Motor neuron (in vitro differentiated cells): ENCODE measurements around the gene RYR3. TPM values are rescaled to one million over a fixed set of nuclear protein-coding genes. Genes with fewer than 3 reads are reported as not detected.
A peak's percentile ranks its signal among the peaks of the same experiment; 100 is the strongest.

ENCODE experiments used
- ATAC-seq, 8 experiments: fragments of 200-7000 bp; cut with Tn5 transposase; replicated peaks in 6 of 8; 2 replicates each; pipeline ENCODE4 v1.8.0; 2021; ENCODE audit warnings: mild to moderate bottlenecking in 8 of 8, moderate library complexity in 8 of 8
- H3K27ac ChIP-seq, 2 donors: fragments of 250-450 bp; sonication (Bioruptor Pico); 2 replicates each; pipeline ENCODE4 v1.9.0; 2021; ENCODE audit warnings: antibody characterized with exemption in 2 of 2, mild to moderate bottlenecking in 2 of 2, moderate library complexity in 1 of 2
- H3K4me1 ChIP-seq, 2 donors: fragments of 250-450 bp; sonication (Bioruptor Pico); replicated peaks in 1 of 2; 2 replicates each; pipeline ENCODE4 v1.6.1; 2021; ENCODE audit warnings: antibody characterized with exemption in 2 of 2, mild to moderate bottlenecking in 2 of 2, moderate library complexity in 1 of 2
- H3K4me3 ChIP-seq, 5 donors: fragments of 250-450 bp; sonication (Bioruptor Pico); 2 replicates each; pipeline ENCODE4 v1.9.0; 2021; ENCODE audit warnings: antibody characterized with exemption in 5 of 5, mild to moderate bottlenecking in 5 of 5, moderate library complexity in 4 of 5
- WGBS, 10 experiments: fragments of 450-650 bp; shearing (Covaris generic); methylation state at CpG; one replicate each; pipeline ENCODE4 v1.0.0; 2022; 5-methylcytosine and 5-hydroxymethylcytosine counted together
- in situ Hi-C, 9 experiments: fragments of 400-800 bp; cut with MboI; loops; one replicate each; pipeline ENCODE4 v1.15.0; 2021; ENCODE audit warnings: low sequenced_read_pairs in 9 of 9, low pct_unique_long_range_greater_than_20kb in 2 of 9; ENCODE audit not compliant: unreplicated experiment in 9 of 9
- total RNA-seq, 8 experiments: library from RNA; unstranded; fragments of 300-600 nt; gene quantifications; 2 replicates each; pipeline versions ENCODE4 v1.2.3 to v1.2.4, GENCODE V29; 2022

The RYR3 gene
- total RNA-seq, 8 experiments from 2014 or later: 0.51 to 5.8 (median 2.2) TPM

GRCh38 chr15:33729653-33730052 lies 418.9 kb downstream of the RYR3 start:
- in situ Hi-C loops: loop anchor here in 5 of 9 experiments (25.0 kb wide), 3 partner anchors 108 to 258 kb away; partner anchors contain the start of gene CHRM5 (in 2 of the 5)
- Histone ChIP-seq H3K27ac (no peak overlapping the region), H3K4me1 (no peaks in the 10 kb centered on the region), H3K4me3 (no peak overlapping the region)
- WGBS, 10 experiments: 61 to 100% (median 93%) methylated on average over 1 to 4 of the region's 4 CpGs; no CpG with 5 or more reads in 1 of the 10 experiments
- no peak for ATAC-seq

- no peak overlapping the region for H3K27ac ChIP-seq
- no peaks in the 10 kb centered on the region for H3K4me1 ChIP-seq
- ATAC-seq: no peak
- in situ Hi-C loops: loop anchor here in 5 of 9 experiments (25.0 kb wide), 3 partner anchors 106 to 256 kb away; partner anchors contain the start of gene CHRM5 (in 2 of the 5)
- no peak overlapping the region for H3K4me3 ChIP-seq
- WGBS, 10 experiments: 43 to 91% (median 72%) methylated on average over 1 to 4 of the region's 4 CpGs
Observed at GRCh38 chr15:33730815-33731214, 420.0 kb downstream of the RYR3 start.

GRCh38 chr15:33735143-33735542 lies 424.4 kb downstream of the RYR3 start:
- H3K27ac ChIP-seq: no peak overlapping the region
- no peaks in the 10 kb centered on the region for H3K4me1 ChIP-seq
- ATAC-seq: no peak
- in situ Hi-C loops: loop anchor here in 5 of 9 experiments (25.0 kb wide), 3 partner anchors 102 to 252 kb away; partner anchors contain the start of gene CHRM5 (in 2 of the 5)
- H3K4me3 ChIP-seq: no peak overlapping the region
- 0 to 18% (median 0%) methylated on average over 1 of the region's 1 CpG; no CpG with 5 or more reads in 4 of the 10 experiments for WGBS, 10 experiments

- peak; percentile 26 to 79 (median 73) for ATAC-seq
- 25 to 100% (median 50%) methylated on average over 1 to 7 of the region's 7 CpGs for WGBS, 10 experiments
- no peak overlapping the region for H3K4me3 ChIP-seq
- no peaks in the 10 kb centered on the region for H3K4me1 ChIP-seq
- in situ Hi-C loops: loop anchor here in 5 of 9 experiments (25.0 kb wide), 3 partner anchors 102 to 252 kb away; partner anchors contain the start of gene CHRM5 (in 2 of the 5)
- no peak overlapping the region for H3K27ac ChIP-seq
Observed at GRCh38 chr15:33735637-33736247, 425.0 kb downstream of the RYR3 start.

- WGBS, 10 experiments: 17 to 93% (median 35%) methylated on average over 1 to 8 of the region's 15 CpGs
- Histone ChIP-seq H3K4me1 (peaks cover 0 to 11% of the 10 kb centered on the region in 2 donors), H3K27ac (no peak overlapping the region), H3K4me3 (no peak overlapping the region)
- peak; percentile 61 to 90 (median 80) for ATAC-seq
- in situ Hi-C loops: loop anchor here in 5 of 9 experiments (25.0 kb wide), 3 partner anchors 99 to 249 kb away; partner anchors contain the start of gene CHRM5 (in 2 of the 5)
Observed at GRCh38 chr15:33737687-33738601, 427.2 kb downstream of the RYR3 start.

GRCh38 chr15:33738941-33739664 lies 428.3 kb downstream of the RYR3 start:
- Histone ChIP-seq H3K4me1 (peaks cover 0 to 12% of the 10 kb centered on the region in 2 donors), H3K4me3 (no peak overlapping the region), H3K27ac (no peak overlapping the region)
- in situ Hi-C loops: loop anchor here in 5 of 9 experiments (25.0 kb wide), 3 partner anchors 98 to 248 kb away; partner anchors contain the start of gene CHRM5 (in 2 of the 5)
- no peak for ATAC-seq
- 4 to 93% (median 77%) methylated on average over 2 to 5 of the region's 6 CpGs; no CpG with 5 or more reads in 1 of the 10 experiments for WGBS, 10 experiments

- in situ Hi-C loops: loop anchor here in 5 of 9 experiments (25.0 kb wide), 3 partner anchors 95 to 245 kb away; partner anchors contain the start of gene CHRM5 (in 2 of the 5)
- Histone ChIP-seq H3K27ac (no peak overlapping the region), H3K4me3 (no peak overlapping the region), H3K4me1 (peaks cover 0 to 12% of the 10 kb centered on the region in 2 donors)
- ATAC-seq: peak in 2 of 8 experiments; percentile 56 to 65
- WGBS, 10 experiments: 11 to 92% (median 59%) methylated on average over 1 to 3 of the region's 3 CpGs
Observed at GRCh38 chr15:33742306-33742705, 431.5 kb downstream of the RYR3 start.

- in situ Hi-C loops: loop anchor here in 5 of 9 experiments (25.0 kb wide), 3 partner anchors 95 to 245 kb away; partner anchors contain the start of gene CHRM5 (in 2 of the 5)
- H3K4me1 ChIP-seq: peaks cover 0 to 12% of the 10 kb centered on the region in 2 donors
- peak in 6 of 8 experiments; percentile 17 to 69 (median 47) for ATAC-seq
- H3K4me3 ChIP-seq: no peak overlapping the region
- H3K27ac ChIP-seq: no peak overlapping the region
- WGBS, 10 experiments: 0 to 100% (median 45%) methylated on average over 1 to 2 of the region's 2 CpGs; no CpG with 5 or more reads in 2 of the 10 experiments
Observed at GRCh38 chr15:33742800-33743199, 432.0 kb downstream of the RYR3 start.

- ATAC-seq: peak in 2 of 8 experiments; percentile 35 to 40
- in situ Hi-C loops: loop anchor here in 5 of 9 experiments (25.0 kb wide), 3 partner anchors 91 to 241 kb away; partner anchors contain the start of gene CHRM5 (in 2 of the 5)
- Histone ChIP-seq H3K4me1 (peaks cover 0 to 12% of the 10 kb centered on the region in 2 donors), H3K4me3 (no peak overlapping the region), H3K27ac (no peak overlapping the region)
- 0 to 100% (median 66%) methylated on average over 1 to 2 of the region's 5 CpGs; no CpG with 5 or more reads in 4 of the 10 experiments for WGBS, 10 experiments
Observed at GRCh38 chr15:33746203-33746602, 435.4 kb downstream of the RYR3 start.

- 0 to 100% (median 49%) methylated on average over 1 of the region's 1 CpG; no CpG with 5 or more reads in 2 of the 10 experiments for WGBS, 10 experiments
- in situ Hi-C loops: no loop called here
- Histone ChIP-seq H3K4me3 (no peak overlapping the region), H3K27ac (no peak overlapping the region), H3K4me1 (no peaks in the 10 kb centered on the region)
- ATAC-seq: no peak
Observed at GRCh38 chr15:33753012-33753411, 442.2 kb downstream of the RYR3 start.

- no peak for ATAC-seq
- 20 to 100% (median 73%) methylated on average over 2 to 3 of the region's 3 CpGs; no CpG with 5 or more reads in 3 of the 10 experiments for WGBS, 10 experiments
- Histone ChIP-seq H3K4me3 (no peak overlapping the region), H3K4me1 (no peaks in the 10 kb centered on the region), H3K27ac (no peak overlapping the region)
- in situ Hi-C loops: no loop called here
Observed at GRCh38 chr15:33754242-33754641, 443.5 kb downstream of the RYR3 start.

GRCh38 chr15:33756961-33757360 lies 446.2 kb downstream of the RYR3 start:
- Histone ChIP-seq H3K4me3 (no peak overlapping the region), H3K4me1 (no peaks in the 10 kb centered on the region), H3K27ac (no peak overlapping the region)
- peak in 3 of 8 experiments; percentile 12 to 55 (median 50) for ATAC-seq
- in situ Hi-C loops: no loop called here
- WGBS, 10 experiments: 11 to 80% (median 62%) methylated on average over 1 to 4 of the region's 5 CpGs; no CpG with 5 or more reads in 4 of the 10 experiments
